Stimulated activated CD8-positive, alpha-beta memory T cell treated with anti-CD3 and anti-CD28 coated beads, Interleukin-4, amount 100 ng/mL, for 1 hour (primary cell): ENCODE data around the gene ECSCR.

ENCODE experiments used
- DNase-seq, 2 donors: peaks; one replicate each; pipeline ENCODE4 v3.0.0-alpha.2; 2020; ENCODE audit warnings: low read depth in 2 of 2, low spot score in 1 of 2

The ECSCR gene

DNA sequence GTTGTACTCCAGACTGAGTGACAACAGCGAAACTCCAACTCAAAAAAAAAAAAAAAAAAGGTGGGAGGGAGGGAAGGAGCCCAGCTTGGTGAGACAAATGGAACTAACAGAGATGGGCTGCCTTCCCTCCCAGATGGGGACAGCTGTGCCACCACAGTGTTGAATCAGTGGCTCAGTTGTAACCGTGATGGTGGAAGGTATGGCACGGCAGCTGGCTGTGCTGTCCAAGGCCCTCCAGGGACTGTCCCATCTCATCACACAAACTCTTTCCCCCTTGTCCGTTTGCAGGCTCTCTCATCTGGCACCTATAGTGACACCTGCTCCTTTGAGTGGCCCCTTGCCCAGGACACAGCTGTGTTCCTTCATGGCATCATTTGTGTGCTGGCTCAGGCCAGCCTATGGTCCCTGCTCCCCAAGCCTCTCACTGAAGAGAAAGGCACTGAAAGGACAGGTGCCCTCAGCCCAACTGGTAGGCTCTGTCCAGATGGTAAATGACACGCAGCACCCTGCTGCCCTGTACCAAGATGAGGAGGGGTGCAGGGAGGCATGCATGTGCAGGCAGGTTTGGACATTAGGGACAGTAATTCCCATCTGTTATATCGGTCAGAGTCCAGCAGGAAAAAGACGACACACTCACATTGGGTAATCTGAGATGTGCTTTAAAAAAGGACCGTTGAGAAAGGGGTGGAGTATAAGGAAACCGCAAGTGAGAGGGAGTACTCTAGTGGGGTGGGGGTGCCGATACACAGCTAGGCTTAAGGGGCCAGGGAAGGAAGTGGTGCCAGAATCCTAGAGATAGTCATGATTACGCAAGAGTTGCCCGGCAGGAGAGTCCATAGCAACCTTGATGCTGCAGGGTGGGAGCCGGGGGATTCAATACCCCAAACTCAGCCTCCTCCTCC lies 12.6 kb upstream of the ECSCR start:
- no peak for DNase-seq

- no peak for DNase-seq
Observed at GRCh38 chr5:139473565-139473964, 11.0 kb upstream of the ECSCR start.

- DNase-seq = no peak
Observed at GRCh38 chr5:139473105-139473504, 10.6 kb upstream of the ECSCR start.

GRCh38 chr5:139472386-139473030 lies 10.0 kb upstream of the ECSCR start:
- no peak for DNase-seq

DNA sequence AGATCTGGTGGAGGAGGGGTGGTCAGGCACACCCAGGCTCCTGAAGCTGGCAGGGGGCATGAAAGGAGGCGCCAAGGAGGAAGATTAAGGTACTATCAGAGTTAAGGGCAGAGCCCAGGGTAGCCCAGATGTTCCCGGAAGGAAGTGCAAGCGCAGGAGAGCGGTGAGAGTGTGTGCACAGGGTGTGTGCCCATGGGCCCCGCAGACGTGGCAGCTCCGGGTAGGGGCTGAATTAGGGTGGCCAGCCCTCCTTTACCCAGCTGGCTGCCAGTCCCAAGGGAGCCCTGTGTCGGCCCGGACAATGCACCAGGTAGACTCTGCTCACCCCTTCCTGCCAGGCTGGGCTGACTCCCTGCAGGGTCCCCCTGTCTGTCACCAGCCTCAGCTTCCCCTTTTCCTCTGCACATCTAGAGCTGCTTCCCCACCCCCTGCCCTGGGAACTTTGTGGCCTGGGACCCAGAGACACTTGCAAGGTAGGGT lies 8.3 kb upstream of the ECSCR start, which contains the start of gene SMIM33:
SMIM33 (plus strand) TSS at position 184 of the 480 bp plus-strand sequence; CDS start at position 302, 118 bp downstream.
- DNase-seq = no peak

GRCh38 chr5:139468421-139468931 lies 5.9 kb upstream of the ECSCR start:
- DNase-seq = no peak

DNA sequence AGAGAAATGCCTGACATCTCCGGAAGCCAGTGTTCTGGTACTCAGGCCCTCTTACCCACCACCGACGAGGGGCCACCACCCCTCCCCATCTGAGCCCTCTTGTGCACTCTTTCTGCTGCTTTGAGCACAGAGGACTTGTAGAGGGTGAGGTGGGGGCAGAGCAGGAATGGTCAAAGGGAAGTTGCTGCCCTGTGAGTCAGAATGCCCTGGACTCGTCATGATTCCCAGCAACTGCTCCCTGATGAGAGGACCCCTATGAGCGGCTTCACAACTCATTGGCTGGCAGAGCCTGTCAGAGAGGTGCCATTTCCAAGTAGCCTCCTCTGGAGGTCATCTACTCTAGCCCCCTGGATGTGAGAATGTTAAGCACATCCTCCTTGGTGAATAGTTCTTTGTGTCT lies 845 bp downstream of the ECSCR start:
- no peak for DNase-seq

DNA sequence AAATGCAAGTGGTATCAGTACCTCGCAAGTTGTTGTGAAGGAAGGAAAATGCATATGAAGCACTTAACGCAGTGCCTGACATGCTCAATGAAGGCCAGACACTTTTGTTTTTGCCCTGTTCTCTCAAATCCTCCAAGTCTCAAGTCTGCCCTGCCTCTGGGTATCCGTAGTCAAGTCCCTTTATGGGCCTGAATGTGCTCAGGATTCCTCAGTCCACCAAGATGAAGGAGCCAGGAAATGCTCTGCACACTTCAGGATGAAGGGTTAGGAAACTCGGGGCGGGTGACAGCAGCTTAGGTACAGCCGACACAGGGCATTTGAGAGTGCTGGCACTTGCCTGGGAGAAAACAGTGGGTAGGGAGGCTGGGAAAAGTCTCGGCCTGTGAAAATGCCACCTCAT lies 1.4 kb downstream of the ECSCR start:
- DNase-seq = no peak

DNA sequence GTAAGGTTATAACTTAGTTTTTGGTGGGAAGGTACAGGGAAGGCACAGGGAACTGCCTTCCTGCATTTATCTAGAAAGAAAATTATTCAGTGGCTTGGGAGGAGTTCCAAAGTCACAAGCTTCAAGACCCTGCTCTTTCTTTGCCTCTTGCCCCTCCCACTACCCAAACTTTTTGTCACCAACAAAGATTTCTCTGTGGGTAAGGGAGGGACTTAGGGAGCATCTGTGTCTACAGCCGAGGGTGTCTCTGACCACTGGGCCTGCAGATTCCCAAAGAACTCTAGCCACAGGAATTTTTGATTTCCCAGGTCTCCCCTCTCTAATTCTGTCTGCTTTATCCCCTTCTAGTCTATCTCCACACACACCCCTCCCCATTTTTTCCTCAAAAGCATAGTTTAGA lies 2.1 kb downstream of the ECSCR start:
- DNase-seq = no peak

- DNase-seq = no peak
Observed at GRCh38 chr5:139459451-139459934, 3.0 kb downstream of the ECSCR start.

DNA sequence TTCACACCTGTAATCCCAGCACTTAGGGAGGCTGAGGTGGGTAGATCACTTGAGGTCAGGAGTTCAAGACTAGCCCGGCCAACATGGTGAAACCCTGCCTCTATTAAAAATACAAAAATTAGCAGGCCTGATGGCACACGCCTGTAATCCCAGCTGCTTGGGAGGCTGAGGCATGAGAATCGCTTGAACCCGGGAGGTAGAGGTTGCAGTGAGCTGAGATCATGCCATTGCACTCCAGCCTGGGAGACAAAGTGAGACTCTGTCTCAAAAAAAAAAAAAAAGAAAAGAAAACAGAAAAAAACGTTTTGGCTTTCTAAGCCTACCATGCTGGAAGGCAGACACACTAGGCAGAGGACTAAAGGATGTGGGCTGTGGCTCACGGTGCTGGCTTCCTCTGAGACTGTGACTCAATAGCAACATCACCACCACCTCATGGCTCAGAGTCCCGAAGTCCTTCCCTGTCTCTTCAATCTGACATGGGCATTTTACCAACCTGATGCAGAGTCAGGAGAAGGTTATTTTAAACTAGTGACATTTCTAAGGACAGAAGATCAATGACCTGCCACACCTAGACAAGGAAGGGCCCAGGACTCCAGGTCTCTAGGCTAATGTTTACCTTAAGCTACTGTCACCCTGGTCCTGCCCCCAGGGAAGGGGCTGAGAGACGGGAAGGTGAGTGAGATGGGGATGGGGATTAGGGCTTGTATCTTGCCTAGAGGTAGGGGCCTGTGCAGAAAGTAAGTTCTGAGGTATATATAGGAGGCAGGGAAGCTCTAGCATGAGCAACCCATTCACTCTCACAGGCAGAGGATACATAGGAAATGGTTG lies 3.7 kb downstream of the ECSCR start:
- DNase-seq = peak; percentile 44 to 52

DNA sequence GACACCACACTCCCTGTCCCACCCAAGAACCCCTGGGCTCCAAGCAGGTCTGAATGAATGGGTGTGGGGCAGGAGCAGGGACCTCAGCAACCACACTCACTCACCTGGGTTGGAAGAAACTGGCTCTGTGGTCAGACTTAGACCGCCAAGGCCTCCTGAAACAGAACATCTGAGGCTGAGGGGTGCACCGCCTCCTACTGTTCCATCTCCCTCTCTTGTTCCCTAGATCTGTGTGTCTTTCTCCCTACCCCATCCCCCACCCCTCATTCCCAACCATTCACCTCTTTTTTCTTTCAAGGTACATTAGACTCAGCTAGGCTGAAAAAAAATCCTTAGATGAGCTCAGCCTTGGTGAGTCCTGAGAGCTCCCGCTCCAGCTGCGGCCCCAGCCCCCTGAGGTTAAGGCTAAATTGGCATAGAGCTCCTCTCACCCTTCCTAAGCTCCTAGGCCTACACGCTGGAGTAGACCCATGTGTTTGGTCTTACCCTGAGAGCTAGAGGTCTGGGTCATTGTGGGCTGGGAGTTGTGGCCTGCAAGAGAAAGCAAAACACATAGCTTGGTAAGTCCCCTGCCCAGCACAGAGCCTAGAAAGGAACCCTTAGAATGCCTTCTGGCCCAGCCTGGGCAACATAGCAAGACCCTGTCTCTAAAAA lies 4.8 kb downstream of the ECSCR start:
- no peak for DNase-seq

DNA sequence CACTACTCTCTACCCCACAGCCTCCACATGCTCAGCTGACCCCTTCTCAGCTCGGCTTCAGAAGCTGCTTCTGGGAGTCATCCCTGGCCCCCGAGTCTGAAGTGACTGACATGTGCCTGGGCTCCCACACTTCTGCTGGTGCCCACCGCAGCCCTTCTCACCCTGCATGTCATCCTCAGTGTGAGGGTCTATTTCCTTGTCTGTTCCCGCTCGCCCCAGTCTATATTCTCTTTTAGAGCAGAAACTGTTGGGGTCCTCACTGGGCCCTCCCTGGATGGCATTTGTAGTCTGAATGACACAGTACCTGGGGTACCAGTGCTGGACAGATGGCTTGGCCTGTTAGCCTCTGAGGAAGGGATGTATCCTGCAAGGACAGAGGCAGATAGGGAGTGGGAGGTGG lies 5.3 kb downstream of the ECSCR start:
- DNase-seq = no peak

DNA sequence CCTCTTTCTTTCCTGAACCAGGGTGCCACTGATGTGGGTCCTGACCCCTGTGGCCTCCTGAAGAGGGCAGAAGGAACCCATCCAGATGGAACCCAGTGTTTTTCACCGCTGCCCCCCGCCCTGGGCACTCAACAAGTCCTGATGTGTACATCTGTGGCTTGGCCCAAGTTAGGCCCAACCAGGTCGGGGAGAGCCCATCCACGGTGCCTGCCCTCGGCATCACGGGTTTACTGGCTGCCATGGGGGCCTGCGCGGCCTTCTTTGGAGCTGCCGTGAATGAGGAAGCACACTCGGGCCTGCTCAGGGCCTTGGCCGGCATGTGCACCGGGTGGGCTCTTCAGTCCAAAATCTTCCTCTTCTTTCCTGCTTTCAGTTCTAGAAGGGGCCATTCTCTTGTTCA lies 5.8 kb downstream of the ECSCR start:
- DNase-seq = no peak

- no peak for DNase-seq
Observed at GRCh38 chr5:139454568-139455290, 7.8 kb downstream of the ECSCR start.

DNA sequence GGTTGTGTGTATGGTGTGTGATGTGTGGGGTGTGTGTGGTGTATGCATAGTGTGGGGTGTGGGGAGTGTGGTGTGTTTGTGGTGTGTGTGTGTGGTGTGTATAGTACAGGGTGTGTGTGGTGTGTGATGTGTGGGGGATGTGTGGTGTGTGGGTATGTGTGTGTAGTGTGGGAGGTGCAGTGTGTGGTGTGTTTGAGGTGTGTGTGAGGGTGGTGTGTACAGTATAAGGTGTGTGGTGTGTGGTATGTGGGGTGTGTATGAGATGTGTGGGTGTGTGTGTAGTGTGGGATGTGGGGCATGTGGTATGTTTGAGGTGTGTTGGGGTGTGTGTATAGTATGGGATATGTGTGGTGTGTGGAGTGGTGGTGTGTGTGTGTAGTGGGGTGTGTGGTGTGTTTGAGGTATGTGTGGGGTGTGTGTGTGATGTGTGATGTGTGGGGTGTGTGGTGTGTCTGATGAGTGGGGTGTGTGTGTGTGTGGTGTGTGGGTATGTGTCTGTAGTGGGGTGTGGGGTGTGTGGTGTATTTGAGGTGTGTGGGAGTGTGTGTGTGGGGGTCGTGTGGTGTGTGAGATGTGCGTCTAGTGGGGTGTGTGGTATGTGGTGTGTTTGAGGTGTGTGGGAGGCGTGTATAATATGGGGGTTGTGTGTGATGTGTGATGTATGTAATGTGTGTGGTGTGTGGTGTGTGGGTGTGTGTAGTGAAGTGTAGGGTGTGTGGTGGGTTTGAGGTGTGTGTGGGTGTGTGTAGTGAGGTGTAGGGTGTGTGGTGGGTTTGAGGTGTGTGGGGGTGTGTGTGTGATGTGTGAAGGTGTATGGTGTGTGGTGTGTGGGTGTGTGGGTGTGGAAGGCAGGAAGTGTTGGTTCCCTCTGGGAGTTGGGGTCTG lies 8.6 kb downstream of the ECSCR start:
- DNase-seq = no peak

DNA sequence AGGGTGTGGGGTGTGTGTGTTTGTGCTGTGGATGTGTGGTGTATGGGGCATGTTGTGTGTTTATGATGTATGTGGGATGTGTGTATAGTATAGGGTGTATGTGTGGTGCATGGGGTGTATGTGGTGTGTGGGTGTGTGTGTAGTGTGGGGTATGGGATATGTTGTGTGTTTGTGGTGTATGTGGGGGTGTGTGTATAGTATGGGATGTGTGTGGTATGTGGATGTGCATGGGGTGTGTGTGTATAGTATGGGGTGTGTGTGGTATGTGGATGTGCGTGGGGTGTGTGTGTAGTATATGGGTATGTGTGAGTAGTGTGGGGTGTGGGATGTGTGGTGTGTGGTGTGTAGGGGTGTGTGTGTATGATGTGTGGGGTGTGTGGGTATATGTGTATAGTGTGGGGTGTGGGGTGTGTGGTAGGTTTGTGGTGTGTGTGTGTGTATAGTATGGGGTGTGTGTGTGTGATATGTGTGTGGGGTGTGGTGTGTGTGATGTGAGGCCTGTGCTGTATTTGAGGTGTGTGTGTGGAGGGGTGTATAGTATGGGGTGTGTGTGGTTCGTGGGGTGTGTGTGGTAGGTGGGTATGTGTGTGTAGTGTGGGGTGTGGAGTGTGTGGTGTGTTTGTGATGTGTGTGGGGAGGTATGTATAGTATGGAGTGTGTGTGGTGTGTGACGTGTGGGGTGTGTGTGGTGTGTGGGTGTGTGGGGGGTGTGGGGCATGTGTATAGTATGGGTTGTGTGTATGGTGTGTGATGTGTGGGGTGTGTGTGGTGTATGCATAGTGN lies 10.5 kb downstream of the ECSCR start:
- DNase-seq = no peak

- DNase-seq = no peak
Observed at GRCh38 chr5:139451176-139451575, 11.4 kb downstream of the ECSCR start.
